GM21515 (cell line): Measurements from ENCODE around the gene PPP1R3C.

ENCODE experiments used
- ATAC-seq: cut with Tn5 transposase; IDR thresholded peaks from one replicate; pipeline ENCODE4 v1.9.1; 2021; ENCODE audit not compliant: unreplicated experiment

Gene PPP1R3C

GRCh38 chr10:91602449-91602848 lies 30.4 kb downstream of the PPP1R3C start:
- ATAC-seq: no peak

GRCh38 chr10:91601212-91601611 lies 31.7 kb downstream of the PPP1R3C start:
- no peak for ATAC-seq

GRCh38 chr10:91598211-91598977 lies 34.5 kb downstream of the PPP1R3C start:
- no peak for ATAC-seq

GRCh38 chr10:91597197-91597881 lies 35.5 kb downstream of the PPP1R3C start:
- no peak for ATAC-seq

- no peak for ATAC-seq
These were observed 36.1 kb downstream of the PPP1R3C start for GRCh38 chr10:91596825-91597196.

GRCh38 chr10:91593834-91594233 lies 39.0 kb downstream of the PPP1R3C start:
- no peak for ATAC-seq

- no peak for ATAC-seq
These were observed 39.5 kb downstream of the PPP1R3C start for GRCh38 chr10:91593366-91593765.

GRCh38 chr10:91592266-91592975 lies 40.5 kb downstream of the PPP1R3C start:
- ATAC-seq: no peak

GRCh38 chr10:91591797-91592174 lies 41.1 kb downstream of the PPP1R3C start:
- no peak for ATAC-seq

- no peak for ATAC-seq
These were observed 41.7 kb downstream of the PPP1R3C start for GRCh38 chr10:91590904-91591796.

- no peak for ATAC-seq
These were observed 42.5 kb downstream of the PPP1R3C start for GRCh38 chr10:91590142-91590903.

- ATAC-seq: no peak
These were observed 43.2 kb downstream of the PPP1R3C start for GRCh38 chr10:91589658-91590035.

GRCh38 chr10:91589015-91589657 lies 43.7 kb downstream of the PPP1R3C start:
- ATAC-seq: no peak

- no peak for ATAC-seq
These were observed 44.9 kb downstream of the PPP1R3C start for GRCh38 chr10:91587710-91588638.

GRCh38 chr10:91582153-91582554 lies 50.7 kb downstream of the PPP1R3C start:
- ATAC-seq: no peak

- ATAC-seq: no peak
These were observed 53.4 kb downstream of the PPP1R3C start for GRCh38 chr10:91579329-91579985.
